K562 (cell line): ENCODE data around the gene PRXL2B. TPM values are rescaled to one million over a fixed set of nuclear protein-coding genes. Genes with fewer than 3 reads are reported as not detected.
A peak's percentile ranks its signal among the peaks of the same experiment; 100 is the strongest.

Source experiments
- CBFA2T2 ChIP-seq: fragments of 450-650 bp; conservative IDR thresholded peaks from 2 replicates; pipeline ENCODE4 v1.6.1; 2017; ENCODE audit warnings: mild to moderate bottlenecking
- ESRRB ChIP-seq: fragments of 250-450 bp; sonication (Bioruptor Pico); IDR thresholded peaks from 2 replicates; pipeline ENCODE4 v1.5.0; 2020; ENCODE audit warnings: mild to moderate bottlenecking, moderate library complexity, borderline replicate concordance
- FOXK1 ChIP-seq: sonication (generic); formaldehyde crosslinking; IDR thresholded peaks from 2 replicates; pipeline ENCODE4 v1.8.0; 2022; ENCODE audit warnings: missing genetic modification reagents, mild to moderate bottlenecking, borderline replicate concordance
- GABPB1 ChIP-seq: sonication (generic); formaldehyde crosslinking; IDR thresholded peaks from 2 replicates; pipeline ENCODE4 v1.8.0; 2022; ENCODE audit warnings: mild to moderate bottlenecking, missing genetic modification reagents
- GATAD2A ChIP-seq: fragments of 450-650 bp; IDR thresholded peaks from 2 replicates; pipeline ENCODE4 v1.6.1; 2017
- NBN ChIP-seq: fragments of 450-650 bp; IDR thresholded peaks from 2 replicates; pipeline ENCODE4 v1.6.1; 2016; ENCODE audit warnings: low read depth, mild to moderate bottlenecking
- NEUROD1 ChIP-seq: fragments of 150-350 bp; IDR thresholded peaks from 2 replicates; pipeline ENCODE4 v1.6.1; 2014; ENCODE audit warnings: borderline replicate concordance, low read length, low read depth; ENCODE audit not compliant: partially characterized antibody
- NR3C1 ChIP-seq: sonication (generic); formaldehyde crosslinking; IDR thresholded peaks from 2 replicates; pipeline ENCODE4 v1.8.1; 2022; ENCODE audit warnings: missing genetic modification reagents
- PYGO2 ChIP-seq: fragments of 450-650 bp; IDR thresholded peaks from 2 replicates; pipeline ENCODE4 v1.6.1; 2016; ENCODE audit warnings: mild to moderate bottlenecking, missing genetic modification characterization, moderate library complexity, missing compliant biosample characterization
- TAF1 ChIP-seq: IDR thresholded peaks from 2 replicates; pipeline ENCODE4 v1.6.1; 2011; ENCODE audit warnings: mild to moderate bottlenecking, low read length, moderate library complexity; ENCODE audit not compliant: insufficient read depth, control insufficient read depth, severe bottlenecking; ENCODE audit errors: extremely low read depth
- ZNF274 ChIP-seq: IDR thresholded peaks from 2 replicates; pipeline ENCODE4 v1.6.1; 2011; ENCODE audit warnings: low read depth, mild to moderate bottlenecking, low read length, moderate library complexity, borderline replicate concordance
- ZNF77 ChIP-seq: fragments of 250-450 bp; sonication (Bioruptor Pico); IDR thresholded peaks from 2 replicates; pipeline ENCODE4 v1.5.0; 2020
- polyA plus RNA-seq, 8 experiments: library from polyadenylated mRNA; depleted of rRNA in 4 of 8; stranded (reverse) in 5 of 8; unstranded in 3 of 8; fragments of >200 nt; fragmentation: Nextera tagmentation in 2 of 8; fragmentation: Illumina TruSeq in 1 of 8; extraction: Ambion mirVana in 2 of 8; extraction: Trizol in 1 of 8; gene quantifications; 2 replicates each; pipeline versions ENCODE4 v1.2.1 to v1.2.3, GENCODE V29; 2011 to 2014; ENCODE audit warnings: inconsistent platforms in 1 of 8, missing spikeins in 1 of 8
- total RNA-seq, 7 experiments: library from RNA; depleted of rRNA in 6 of 7; stranded (reverse); fragments of >200 nt in 6 of 7; fragmentation: Illumina TruSeq in 2 of 7; extraction: Trizol in 2 of 7; gene quantifications; 2 replicates each; pipeline versions ENCODE4 v1.2.1 to v1.2.3, GENCODE V29; 2011 to 2021; ENCODE audit warnings: low replicate concordance in 1 of 7
- TF ChIP-seq, protein P1 (sequence below): fragments of 450-650 bp; formaldehyde crosslinking; IDR thresholded peaks from 2 replicates; pipeline ENCODE4 v1.4.0; 2020; ENCODE audit warnings: mild to moderate bottlenecking, moderate library complexity
- TF ChIP-seq, protein P2 (sequence below): fragments of 450-650 bp; formaldehyde crosslinking; IDR thresholded peaks from 2 replicates; pipeline ENCODE4 v1.4.0; 2020; ENCODE audit warnings: mild to moderate bottlenecking
- TF ChIP-seq, protein P3 (sequence below): sonication (generic); formaldehyde crosslinking; IDR thresholded peaks from 2 replicates; pipeline ENCODE4 v1.8.1; 2023; ENCODE audit warnings: mild to moderate bottlenecking, missing genetic modification reagents, moderate library complexity
- TF ChIP-seq, protein P4 (sequence below): sonication (generic); formaldehyde crosslinking; IDR thresholded peaks from 2 replicates; pipeline ENCODE4 v1.8.0; 2022; ENCODE audit warnings: missing genetic modification reagents, mild to moderate bottlenecking, moderate library complexity, borderline replicate concordance
- TF ChIP-seq, protein P5 (sequence below): fragments of 250-450 bp; sonication (Bioruptor Pico); IDR thresholded peaks from 2 replicates; pipeline ENCODE4 v1.4.0; 2020

PRXL2B gene
- total and polyA plus RNA-seq, 9 of the 15 experiments (the other 6 are each of a cell fraction or from before 2014, with no cell fraction given), result 0.99 to 25.3 (median 11.8) TPM

DNA sequence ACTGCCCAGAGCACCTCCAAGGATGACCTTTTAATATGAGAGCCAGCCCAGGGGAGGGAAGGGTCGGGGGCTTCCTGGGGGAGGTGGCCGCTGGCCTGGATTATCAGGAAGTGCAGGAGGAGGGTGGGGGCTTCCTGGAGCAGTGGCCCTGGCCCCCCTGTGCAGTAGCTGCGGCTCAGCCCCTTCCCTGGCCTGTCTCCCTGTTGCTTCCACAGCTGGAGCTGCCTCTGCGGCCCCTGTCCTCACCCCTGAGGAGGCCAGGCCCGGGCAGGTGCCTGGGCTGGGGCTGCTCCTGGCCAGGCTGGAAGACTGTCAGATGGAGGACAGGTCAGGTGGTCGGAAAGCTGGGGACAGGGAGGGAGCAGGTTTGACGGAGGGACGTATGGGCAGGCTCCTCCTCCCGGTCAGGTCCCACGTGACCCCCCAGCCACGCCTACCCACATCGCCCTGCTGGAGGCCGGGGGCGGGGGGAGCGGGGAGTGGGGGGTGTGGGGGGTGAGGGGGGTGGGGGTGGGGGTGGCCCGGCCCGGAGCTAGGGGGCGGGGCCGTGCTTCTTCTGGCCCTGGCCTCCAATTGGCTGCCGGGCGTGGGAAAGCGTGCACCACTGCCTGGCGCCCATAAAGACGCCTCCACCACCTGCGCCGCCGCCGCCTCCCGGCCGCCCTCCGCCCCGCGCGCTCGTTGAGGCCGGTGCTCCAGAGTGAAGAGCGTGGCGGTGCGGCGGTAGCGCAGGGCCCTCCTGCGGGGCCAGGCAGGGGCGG lies 40.6 kb upstream of the PRXL2B start (continued):
- TF ChIP-seq, protein P1, sequence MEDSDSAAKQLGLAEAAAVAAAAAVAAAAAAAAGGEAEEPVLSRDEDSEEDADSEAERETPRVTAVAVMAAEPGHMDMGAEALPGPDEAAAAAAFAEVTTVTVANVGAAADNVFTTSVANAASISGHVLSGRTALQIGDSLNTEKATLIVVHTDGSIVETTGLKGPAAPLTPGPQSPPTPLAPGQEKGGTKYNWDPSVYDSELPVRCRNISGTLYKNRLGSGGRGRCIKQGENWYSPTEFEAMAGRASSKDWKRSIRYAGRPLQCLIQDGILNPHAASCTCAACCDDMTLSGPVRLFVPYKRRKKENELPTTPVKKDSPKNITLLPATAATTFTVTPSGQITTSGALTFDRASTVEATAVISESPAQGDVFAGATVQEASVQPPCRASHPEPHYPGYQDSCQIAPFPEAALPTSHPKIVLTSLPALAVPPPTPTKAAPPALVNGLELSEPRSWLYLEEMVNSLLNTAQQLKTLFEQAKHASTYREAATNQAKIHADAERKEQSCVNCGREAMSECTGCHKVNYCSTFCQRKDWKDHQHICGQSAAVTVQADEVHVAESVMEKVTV (CRISPR knock-in tag), result no peak
- TF ChIP-seq PYGO2 (tag), result no peak
- TF ChIP-seq, protein P2, sequence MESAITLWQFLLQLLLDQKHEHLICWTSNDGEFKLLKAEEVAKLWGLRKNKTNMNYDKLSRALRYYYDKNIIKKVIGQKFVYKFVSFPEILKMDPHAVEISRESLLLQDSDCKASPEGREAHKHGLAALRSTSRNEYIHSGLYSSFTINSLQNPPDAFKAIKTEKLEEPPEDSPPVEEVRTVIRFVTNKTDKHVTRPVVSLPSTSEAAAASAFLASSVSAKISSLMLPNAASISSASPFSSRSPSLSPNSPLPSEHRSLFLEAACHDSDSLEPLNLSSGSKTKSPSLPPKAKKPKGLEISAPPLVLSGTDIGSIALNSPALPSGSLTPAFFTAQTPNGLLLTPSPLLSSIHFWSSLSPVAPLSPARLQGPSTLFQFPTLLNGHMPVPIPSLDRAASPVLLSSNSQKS (CRISPR knock-in tag), result no peak
- no peak for TF ChIP-seq NEUROD1
- TF ChIP-seq GABPB1 (CRISPR knock-in tag), result 0 out of 2 replicates have a peak, but pooled peaks have one; percentile 20
- TF ChIP-seq CBFA2T2, result peak; percentile 76
- TF ChIP-seq FOXK1 (CRISPR knock-in tag), result no peak
- no peak for TF ChIP-seq GATAD2A
- TF ChIP-seq, protein P3, sequence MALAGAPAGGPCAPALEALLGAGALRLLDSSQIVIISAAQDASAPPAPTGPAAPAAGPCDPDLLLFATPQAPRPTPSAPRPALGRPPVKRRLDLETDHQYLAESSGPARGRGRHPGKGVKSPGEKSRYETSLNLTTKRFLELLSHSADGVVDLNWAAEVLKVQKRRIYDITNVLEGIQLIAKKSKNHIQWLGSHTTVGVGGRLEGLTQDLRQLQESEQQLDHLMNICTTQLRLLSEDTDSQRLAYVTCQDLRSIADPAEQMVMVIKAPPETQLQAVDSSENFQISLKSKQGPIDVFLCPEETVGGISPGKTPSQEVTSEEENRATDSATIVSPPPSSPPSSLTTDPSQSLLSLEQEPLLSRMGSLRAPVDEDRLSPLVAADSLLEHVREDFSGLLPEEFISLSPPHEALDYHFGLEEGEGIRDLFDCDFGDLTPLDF (CRISPR knock-in tag), result no peak
- TF ChIP-seq, protein P4, sequence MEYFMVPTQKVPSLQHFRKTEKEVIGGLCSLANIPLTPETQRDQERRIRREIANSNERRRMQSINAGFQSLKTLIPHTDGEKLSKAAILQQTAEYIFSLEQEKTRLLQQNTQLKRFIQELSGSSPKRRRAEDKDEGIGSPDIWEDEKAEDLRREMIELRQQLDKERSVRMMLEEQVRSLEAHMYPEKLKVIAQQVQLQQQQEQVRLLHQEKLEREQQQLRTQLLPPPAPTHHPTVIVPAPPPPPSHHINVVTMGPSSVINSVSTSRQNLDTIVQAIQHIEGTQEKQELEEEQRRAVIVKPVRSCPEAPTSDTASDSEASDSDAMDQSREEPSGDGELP (CRISPR knock-in tag), result peak; percentile 59
- TF ChIP-seq ESRRB (CRISPR knock-in tag), result no peak
- TF ChIP-seq ZNF77 (CRISPR knock-in tag), result no peak
- no peak for TF ChIP-seq ZNF274
- TF ChIP-seq, protein P5, sequence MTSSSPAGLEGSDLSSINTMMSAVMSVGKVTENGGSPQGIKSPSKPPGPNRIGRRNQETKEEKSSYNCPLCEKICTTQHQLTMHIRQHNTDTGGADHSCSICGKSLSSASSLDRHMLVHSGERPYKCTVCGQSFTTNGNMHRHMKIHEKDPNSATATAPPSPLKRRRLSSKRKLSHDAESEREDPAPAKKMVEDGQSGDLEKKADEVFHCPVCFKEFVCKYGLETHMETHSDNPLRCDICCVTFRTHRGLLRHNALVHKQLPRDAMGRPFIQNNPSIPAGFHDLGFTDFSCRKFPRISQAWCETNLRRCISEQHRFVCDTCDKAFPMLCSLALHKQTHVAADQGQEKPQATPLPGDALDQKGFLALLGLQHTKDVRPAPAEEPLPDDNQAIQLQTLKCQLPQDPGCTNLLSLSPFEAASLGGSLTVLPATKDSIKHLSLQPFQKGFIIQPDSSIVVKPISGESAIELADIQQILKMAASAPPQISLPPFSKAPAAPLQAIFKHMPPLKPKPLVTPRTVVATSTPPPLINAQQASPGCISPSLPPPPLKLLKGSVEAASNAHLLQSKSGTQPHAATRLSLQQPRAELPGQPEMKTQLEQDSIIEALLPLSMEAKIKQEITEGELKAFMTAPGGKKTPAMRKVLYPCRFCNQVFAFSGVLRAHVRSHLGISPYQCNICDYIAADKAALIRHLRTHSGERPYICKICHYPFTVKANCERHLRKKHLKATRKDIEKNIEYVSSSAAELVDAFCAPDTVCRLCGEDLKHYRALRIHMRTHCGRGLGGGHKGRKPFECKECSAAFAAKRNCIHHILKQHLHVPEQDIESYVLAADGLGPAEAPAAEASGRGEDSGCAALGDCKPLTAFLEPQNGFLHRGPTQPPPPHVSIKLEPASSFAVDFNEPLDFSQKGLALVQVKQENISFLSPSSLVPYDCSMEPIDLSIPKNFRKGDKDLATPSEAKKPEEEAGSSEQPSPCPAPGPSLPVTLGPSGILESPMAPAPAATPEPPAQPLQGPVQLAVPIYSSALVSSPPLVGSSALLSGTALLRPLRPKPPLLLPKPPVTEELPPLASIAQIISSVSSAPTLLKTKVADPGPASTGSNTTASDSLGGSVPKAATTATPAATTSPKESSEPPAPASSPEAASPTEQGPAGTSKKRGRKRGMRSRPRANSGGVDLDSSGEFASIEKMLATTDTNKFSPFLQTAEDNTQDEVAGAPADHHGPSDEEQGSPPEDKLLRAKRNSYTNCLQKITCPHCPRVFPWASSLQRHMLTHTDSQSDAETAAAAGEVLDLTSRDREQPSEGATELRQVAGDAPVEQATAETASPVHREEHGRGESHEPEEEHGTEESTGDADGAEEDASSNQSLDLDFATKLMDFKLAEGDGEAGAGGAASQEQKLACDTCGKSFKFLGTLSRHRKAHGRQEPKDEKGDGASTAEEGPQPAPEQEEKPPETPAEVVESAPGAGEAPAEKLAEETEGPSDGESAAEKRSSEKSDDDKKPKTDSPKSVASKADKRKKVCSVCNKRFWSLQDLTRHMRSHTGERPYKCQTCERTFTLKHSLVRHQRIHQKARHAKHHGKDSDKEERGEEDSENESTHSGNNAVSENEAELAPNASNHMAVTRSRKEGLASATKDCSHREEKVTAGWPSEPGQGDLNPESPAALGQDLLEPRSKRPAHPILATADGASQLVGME (CRISPR knock-in tag), result no peak
- TF ChIP-seq NBN, result no peak
- TF ChIP-seq TAF1, result no peak
- no peak for TF ChIP-seq NR3C1 (CRISPR knock-in tag)
